OCI-LY1 (cell line): Measurements from ENCODE around the gene RNF40.
"Not testable (repeated sequence)": the region's sequence is repeated elsewhere in the genome, so short reads cannot be mapped to it uniquely, and the experiment has no call there.

Source experiments
- H2AFZ ChIP-seq: fragments of 200-600 bp; sonication (generic), shearing (Covaris generic); 2 replicates; pipeline ENCODE4 v1.6.0; 2014; ENCODE audit warnings: antibody characterized with exemption, mild to moderate bottlenecking, low read length
- H3F3A ChIP-seq: fragments of 200-600 bp; sonication (generic), shearing (Covaris generic); 2 replicates; pipeline ENCODE4 v1.6.0; 2014; ENCODE audit warnings: mild to moderate bottlenecking, antibody characterized with exemption, low read length, moderate library complexity; ENCODE audit not compliant: insufficient read depth
- H3K27ac ChIP-seq: fragments of 200-600 bp; sonication (generic); 2 replicates; pipeline ENCODE4 v1.5.1; 2014; ENCODE audit warnings: low read length, mixed run types, mild to moderate bottlenecking, low read depth; ENCODE audit not compliant: poor library complexity, severe bottlenecking
- H3K27me3 ChIP-seq: fragments of 200-600 bp; sonication (generic); 2 replicates; pipeline ENCODE4 v1.6.0; 2014; ENCODE audit warnings: antibody characterized with exemption, mild to moderate bottlenecking, low read length, moderate library complexity; ENCODE audit not compliant: insufficient read depth
- H3K36me3 ChIP-seq: fragments of 200-600 bp; sonication (generic); 2 replicates; pipeline ENCODE4 v1.6.1; 2014; ENCODE audit warnings: mild to moderate bottlenecking, antibody characterized with exemption, low read length, moderate library complexity, mixed read lengths; ENCODE audit not compliant: insufficient read depth
- H3K4me1 ChIP-seq: fragments of 200-600 bp; sonication (generic); 2 replicates; pipeline ENCODE4 v1.5.1; 2014; ENCODE audit warnings: mild to moderate bottlenecking, low read length, moderate library complexity; ENCODE audit not compliant: insufficient read depth, severe bottlenecking
- H3K4me2 ChIP-seq: fragments of 200-600 bp; sonication (generic), shearing (Covaris generic); 2 replicates; pipeline ENCODE4 v1.6.1; 2014; ENCODE audit warnings: low read length
- H3K4me3 ChIP-seq: fragments of 200-600 bp; sonication (generic); 2 replicates; pipeline ENCODE4 v1.5.1; 2014; ENCODE audit warnings: low read length, low read depth, mild to moderate bottlenecking, mixed read lengths; ENCODE audit not compliant: poor library complexity, severe bottlenecking
- H3K79me2 ChIP-seq: fragments of 200-600 bp; shearing (Covaris generic); 2 replicates; pipeline ENCODE4 v1.6.1; 2016; ENCODE audit warnings: mixed run types, low read length, mixed read lengths; ENCODE audit not compliant: insufficient read depth
- H3K9ac ChIP-seq: fragments of 200-600 bp; sonication (generic), shearing (Covaris generic); 2 replicates; pipeline ENCODE4 v1.6.1; 2014; ENCODE audit warnings: mild to moderate bottlenecking, low read length, mixed read lengths
- H3K9me2 ChIP-seq: fragments of 200-600 bp; sonication (generic), shearing (Covaris generic); 2 replicates; pipeline ENCODE4 v1.6.1; 2014; ENCODE audit warnings: low read depth, mild to moderate bottlenecking, low read length, mixed read lengths
- H3K9me3 ChIP-seq: fragments of 200-600 bp; shearing (Covaris generic); 2 replicates; pipeline ENCODE4 v1.6.1; 2014; ENCODE audit warnings: low read length, mixed read lengths
- H4K20me1 ChIP-seq: fragments of 200-600 bp; sonication (generic), shearing (Covaris generic); 2 replicates; pipeline ENCODE4 v1.6.0; 2016; ENCODE audit warnings: mild to moderate bottlenecking, low read length; ENCODE audit not compliant: insufficient read depth
- CTCF ChIP-seq: fragments of 200-600 bp; sonication (generic), shearing (Covaris generic); IDR thresholded peaks from 2 replicates; pipeline ENCODE4 v1.5.1; 2017; ENCODE audit warnings: mild to moderate bottlenecking, antibody characterized with exemption, low read length, moderate library complexity, mixed read lengths
- EZH2 ChIP-seq: fragments of 200-600 bp; sonication (generic), shearing (Covaris generic); IDR thresholded peaks from 2 replicates; pipeline ENCODE4 v1.8.0; 2017; ENCODE audit warnings: borderline replicate concordance, mixed run types, mild to moderate bottlenecking, antibody characterized with exemption, low read length, moderate library complexity, mixed read lengths

The RNF40 gene

DNA sequence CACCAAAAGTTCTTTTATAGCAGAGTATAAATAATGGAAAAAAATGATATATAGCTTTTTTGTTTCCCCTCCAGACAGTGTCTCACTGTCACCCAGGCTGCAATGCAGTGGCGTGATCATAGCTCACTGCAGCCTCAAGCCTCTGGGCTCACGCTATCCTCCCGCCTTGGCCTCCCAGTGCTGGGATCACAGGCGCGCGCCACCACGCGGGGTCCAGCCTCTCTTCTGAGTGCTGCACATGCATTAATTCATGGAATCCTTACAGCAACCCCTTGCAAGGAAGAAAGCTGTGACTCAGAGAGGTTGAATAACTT is 42.9 kb downstream of the RNF40 start:
- Histone ChIP-seq H3K9me2 (no peaks in the 10 kb centered on the region), H3K79me2 (no peaks in the 10 kb centered on the region), H2AFZ (no peak overlapping the region), H3K9ac (no peak overlapping the region), H3K36me3 (no peaks in the 10 kb centered on the region), H3K4me1 (peaks cover 8% of the 10 kb centered on the region), H3F3A (no peaks in the 10 kb centered on the region), H3K4me3 (no peak overlapping the region), H3K27ac (no peak overlapping the region), H3K9me3 (no peaks in the 10 kb centered on the region), H3K4me2 (no peak overlapping the region), H4K20me1 (no peaks in the 10 kb centered on the region), H3K27me3 (no peaks in the 10 kb centered on the region; the same call in 1 of the 2 replicates)
- no peak for TF ChIP-seq EZH2
- TF ChIP-seq CTCF = no peak

DNA sequence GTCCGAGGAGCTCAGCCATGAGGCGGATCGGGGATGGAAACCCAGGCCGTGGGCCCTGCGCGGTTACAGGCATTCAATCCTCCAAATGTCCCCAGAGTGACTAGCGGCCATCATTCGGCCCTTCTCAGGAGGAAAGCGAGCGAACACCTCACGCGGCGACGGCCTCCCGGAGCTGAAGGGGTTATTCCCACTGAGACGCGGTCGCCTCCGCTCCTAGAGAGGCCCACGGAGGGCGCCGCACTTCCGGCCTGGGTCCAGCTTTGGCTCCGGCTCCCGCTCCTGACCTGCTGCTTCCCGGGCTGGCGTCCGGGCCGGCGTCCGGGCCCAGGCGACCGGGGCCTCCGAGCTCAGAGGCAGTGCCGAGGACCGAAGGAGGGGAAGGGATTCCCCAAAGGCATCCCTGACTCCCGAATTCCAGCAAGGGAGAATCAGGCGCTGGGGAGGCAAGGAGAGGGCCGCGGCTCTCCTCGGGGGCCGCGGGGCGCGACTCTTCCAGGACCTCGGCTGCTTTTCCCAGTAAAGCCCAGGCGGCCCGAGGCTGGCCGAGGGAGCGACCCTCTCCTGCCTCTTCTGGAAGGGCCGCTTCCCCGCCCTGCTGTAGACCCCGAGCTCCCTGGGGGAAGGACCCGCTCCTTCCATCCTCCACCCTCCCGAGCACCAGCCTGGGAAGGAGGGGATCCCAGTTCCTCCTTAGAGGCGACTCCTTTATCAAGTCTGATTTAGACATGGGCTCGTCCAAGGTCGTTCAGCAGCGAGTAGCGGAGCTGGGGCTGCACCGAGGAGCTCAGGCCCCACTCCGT is 43.4 kb downstream of the RNF40 start:
- Histone ChIP-seq H3K4me2 (peak overlapping the region; percentile 25; the same call in 1 of the 2 replicates), H3K9me3 (no peaks in the 10 kb centered on the region), H3K4me3 (no peak overlapping the region), H3K79me2 (no peaks in the 10 kb centered on the region), H3K27ac (no peak overlapping the region), H3F3A (no peaks in the 10 kb centered on the region), H3K36me3 (no peaks in the 10 kb centered on the region), H3K27me3 (no peaks in the 10 kb centered on the region; the same call in 1 of the 2 replicates), H4K20me1 (no peaks in the 10 kb centered on the region), H3K9ac (no peak overlapping the region), H3K4me1 (peaks cover 8% of the 10 kb centered on the region), H3K9me2 (no peaks in the 10 kb centered on the region), H2AFZ (no peak overlapping the region)
- TF ChIP-seq CTCF (no peak), EZH2 (no peak)

- H3K27ac ChIP-seq = no peak overlapping the region
- H3K4me3 ChIP-seq = no peak overlapping the region
Observed at GRCh38 chr16:30808146-30808545, 46.0 kb downstream of the RNF40 start.

GRCh38 chr16:30808890-30809426 is 46.8 kb downstream of the RNF40 start:
- not testable (repeated sequence) for H3K9me2 ChIP-seq, H3F3A ChIP-seq, H4K20me1 ChIP-seq, H3K4me3 ChIP-seq, H3K9me3 ChIP-seq, H3K36me3 ChIP-seq, H3K79me2 ChIP-seq, H3K27ac ChIP-seq, H3K4me2 ChIP-seq, H2AFZ ChIP-seq, H3K9ac ChIP-seq, H3K27me3 ChIP-seq
- peaks cover 13% of the 10 kb centered on the region for H3K4me1 ChIP-seq

More at GRCh38 chr16:30808146-30808545, 46.0 kb downstream of the RNF40 start:
- no peak for TF ChIP-seq CTCF
- TF ChIP-seq EZH2 = no peak
- Histone ChIP-seq H3K4me2 (no peak overlapping the region), H3K9ac (no peak overlapping the region), H3K9me3 (no peaks in the 10 kb centered on the region), H4K20me1 (no peaks in the 10 kb centered on the region), H3K9me2 (no peaks in the 10 kb centered on the region), H2AFZ (no peak overlapping the region), H3K36me3 (no peaks in the 10 kb centered on the region), H3K79me2 (no peaks in the 10 kb centered on the region), H3F3A (no peaks in the 10 kb centered on the region), H3K4me1 (peaks cover 8% of the 10 kb centered on the region), H3K27me3 (no peaks in the 10 kb centered on the region)

DNA sequence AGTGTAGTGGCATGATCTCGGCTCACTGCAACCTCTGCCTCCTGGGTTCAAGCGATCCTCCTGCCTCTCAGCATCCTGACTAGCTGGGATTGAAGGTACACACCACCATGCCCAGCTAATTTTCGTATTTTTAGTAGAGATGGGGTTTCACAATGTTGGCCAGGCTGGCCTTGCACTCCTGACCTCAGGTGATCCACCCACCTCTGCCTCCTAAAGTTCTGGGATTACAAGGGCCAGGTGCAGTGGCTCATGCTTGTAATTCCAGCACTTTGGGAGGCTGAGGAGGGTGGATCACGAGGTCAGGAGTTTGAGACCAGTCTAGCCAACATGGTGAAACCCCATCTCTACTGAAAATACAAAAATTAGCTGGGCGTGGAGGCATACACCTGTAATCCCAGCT is 47.6 kb downstream of the RNF40 start:
- not testable (repeated sequence) for H3K27me3 ChIP-seq, H2AFZ ChIP-seq, H3K79me2 ChIP-seq, H3K4me3 ChIP-seq, H3F3A ChIP-seq, H4K20me1 ChIP-seq, H3K27ac ChIP-seq, H3K9me3 ChIP-seq, H3K36me3 ChIP-seq, H3K4me2 ChIP-seq, H3K9ac ChIP-seq, H3K9me2 ChIP-seq
- peaks cover 17% of the 10 kb centered on the region for H3K4me1 ChIP-seq
